ENCODE measurements around the gene VCL.

GRCh38 chr10:74123081-74123480 lies 125.2 kb downstream of the VCL start:
- no peak for TF ChIP-seq CTCF (IDR thresholded peaks at IDR 0.05; ENCODE audit: insufficient read depth, low read length)
- TF ChIP-seq POLR2AphosphoS5 (IDR thresholded peaks at IDR 0.05; ENCODE audit: low read depth), result no peak
- no peak for TF ChIP-seq GABPA (IDR thresholded peaks at IDR 0.05; ENCODE audit: low read depth)
- TF ChIP-seq REST (IDR thresholded peaks at IDR 0.05; ENCODE audit: insufficient replicate concordance, low read depth), result no peak

Data from HL-60 (cell line).